ENCODE data around the gene TAS2R13.

- TF ChIP-seq POLR2A (IDR thresholded peaks at IDR 0.05) (no peak), POLR2AphosphoS5 (IDR thresholded peaks at IDR 0.05; ENCODE audit: insufficient read depth in 1 of 2, low read depth in 1 of 2) (no peak)
Measured at GRCh38 chr12:10943167-10943566, 33.8 kb upstream of the TAS2R13 start.
